GM12878 (cell line): Measurements from ENCODE around the gene SPTBN1. TPM values are rescaled to one million over a fixed set of nuclear protein-coding genes. Genes with fewer than 3 reads are reported as not detected.

Experiments
- ATF2 ChIP-seq: IDR thresholded peaks from 2 replicates; pipeline ENCODE4 v1.6.1; 2012; ENCODE audit warnings: low read length, inconsistent platforms
- ATF3 ChIP-seq: IDR thresholded peaks from 2 replicates; pipeline ENCODE4 v1.6.1; 2011; ENCODE audit warnings: low read depth, mild to moderate bottlenecking, low read length, moderate library complexity, borderline replicate concordance; ENCODE audit errors: extremely low read depth
- BCL3 ChIP-seq: IDR thresholded peaks from 2 replicates; pipeline ENCODE4 v1.6.1; 2011; ENCODE audit warnings: borderline replicate concordance, low read depth, mild to moderate bottlenecking, moderate library complexity, low read length; ENCODE audit not compliant: insufficient read depth, poor library complexity, severe bottlenecking
- CUX1 ChIP-seq: IDR thresholded peaks from 2 replicates; pipeline ENCODE4 v1.6.1; 2012; ENCODE audit warnings: improper control_type of control experiment, low read depth, low read length; ENCODE audit not compliant: insufficient replicate concordance
- DPF2 ChIP-seq: fragments of 450-650 bp; IDR thresholded peaks from 2 replicates; pipeline ENCODE4 v1.6.1; 2017; ENCODE audit warnings: mild to moderate bottlenecking
- FOXK2 ChIP-seq: fragments of 450-650 bp; IDR thresholded peaks from 2 replicates; pipeline ENCODE4 v1.6.1; 2017; ENCODE audit warnings: mild to moderate bottlenecking, moderate library complexity
- FOXM1 ChIP-seq: IDR thresholded peaks from 2 replicates; pipeline ENCODE4 v1.6.1; 2012; ENCODE audit warnings: low read depth, mild to moderate bottlenecking, inconsistent platforms, low read length, moderate library complexity
- IRF3 ChIP-seq: fragments of 450-650 bp; IDR thresholded peaks from 2 replicates; pipeline ENCODE4 v1.6.1; 2014; ENCODE audit warnings: mild to moderate bottlenecking
- MTA3 ChIP-seq: IDR thresholded peaks from 2 replicates; pipeline ENCODE4 v1.6.1; 2012; ENCODE audit warnings: low read length, inconsistent platforms, borderline replicate concordance
- RAD51 ChIP-seq: fragments of 450-650 bp; IDR thresholded peaks from 2 replicates; pipeline ENCODE4 v1.6.1; 2016; ENCODE audit warnings: moderate library complexity, mild to moderate bottlenecking, inconsistent platforms
- TAF1 ChIP-seq: IDR thresholded peaks from 2 replicates; pipeline ENCODE4 v1.6.1; 2011; ENCODE audit warnings: mild to moderate bottlenecking, low read depth, low read length, borderline replicate concordance
- TARDBP ChIP-seq: IDR thresholded peaks from 2 replicates; pipeline ENCODE4 v1.6.1; 2016; ENCODE audit warnings: borderline replicate concordance
- WRNIP1 ChIP-seq: IDR thresholded peaks from 2 replicates; pipeline ENCODE4 v1.6.1; 2011; ENCODE audit warnings: low read depth, low read length, improper control_type of control experiment, borderline replicate concordance
- ZNF592 ChIP-seq: fragments of 450-650 bp; IDR thresholded peaks from 2 replicates; pipeline ENCODE4 v1.6.1; 2017; ENCODE audit warnings: mild to moderate bottlenecking, moderate library complexity
- polyA plus RNA-seq, 11 experiments: library from polyadenylated mRNA; depleted of rRNA in 4 of 11; unstranded in 6 of 11; stranded (reverse) in 5 of 11; fragments of >200 nt; fragmentation: Nextera tagmentation in 4 of 11; fragmentation: Illumina TruSeq in 1 of 11; extraction: Ambion mirVana in 4 of 11; extraction: Trizol in 1 of 11; gene quantifications; 1 replicate in 1 of 11; 2 replicates in 10 of 11; pipeline versions ENCODE4 v1.2.1 to v1.2.3, GENCODE V29; 2011 to 2016; ENCODE audit warnings: inconsistent platforms in 2 of 11, missing spikeins in 2 of 11, low read depth in 1 of 11
- total RNA-seq, 4 experiments: library from RNA; depleted of rRNA in 3 of 4; stranded (reverse); fragments of >200 nt in 3 of 4; fragmentation: Illumina TruSeq in 1 of 4; extraction: Trizol in 1 of 4; gene quantifications; 2 replicates each; pipeline versions ENCODE4 v1.2.1 to v1.2.3, GENCODE V29; 2013 to 2021

Gene SPTBN1
- total and polyA plus RNA-seq, 10 of the 15 experiments (the other 5 are each of a cell fraction or from before 2014, with no cell fraction given): 20.6 to 154 (median 76.7) TPM

- TF ChIP-seq CUX1 (peak; percentile 63), TARDBP (no peak), IRF3 (no peak), ZNF592 (peak; percentile 95), FOXK2 (no peak), MTA3 (peak; percentile 66; the same call in 1 of the 2 replicates), RAD51 (peak; percentile 82), WRNIP1 (no peak), TAF1 (peak; percentile 44; the same call in 1 of the 2 replicates), ATF3 (no peak), DPF2 (peak; percentile 98), ATF2 (peak; percentile 86), BCL3 (peak; percentile 69), FOXM1 (peak; percentile 80)
Measured at GRCh38 chr2:54634564-54635511, 178.7 kb downstream of the SPTBN1 start (continued).
